Effector memory CD4-positive, alpha-beta T cell (primary cell): Measurements from ENCODE around the gene ME2.

Source experiments
- DNase-seq, 3 donors: peaks; one replicate each; pipeline ENCODE4 v3.0.0-alpha.2; 2020
- H3K27ac ChIP-seq: 2 replicates; pipeline ENCODE4 v1.7.0; 2013; ENCODE audit warnings: mild to moderate bottlenecking, low read length, moderate library complexity; ENCODE audit not compliant: insufficient read depth, poor library complexity, severe bottlenecking
- H3K27me3 ChIP-seq: replicated peaks from 2 replicates; pipeline ENCODE4 v1.7.0; 2013; ENCODE audit warnings: mild to moderate bottlenecking, low read length; ENCODE audit not compliant: insufficient read depth, control insufficient read depth, poor library complexity, severe bottlenecking
- H3K36me3 ChIP-seq: 2 replicates; pipeline ENCODE4 v1.7.0; 2013; ENCODE audit warnings: mild to moderate bottlenecking, low read length, moderate library complexity; ENCODE audit not compliant: control insufficient read depth, insufficient read depth
- H3K4me1 ChIP-seq: 2 replicates; pipeline ENCODE4 v1.7.0; 2013; ENCODE audit warnings: low read length, mild to moderate bottlenecking; ENCODE audit not compliant: control insufficient read depth, insufficient read depth, poor library complexity, severe bottlenecking
- H3K4me3 ChIP-seq: 2 replicates; pipeline ENCODE4 v1.7.0; 2013; ENCODE audit warnings: low read length, low read depth, mild to moderate bottlenecking; ENCODE audit not compliant: insufficient read depth, poor library complexity, severe bottlenecking
- H3K9me3 ChIP-seq: 2 replicates; pipeline ENCODE4 v1.7.0; 2013; ENCODE audit warnings: mild to moderate bottlenecking, low read length, moderate library complexity; ENCODE audit not compliant: control insufficient read depth

Gene ME2

GRCh38 chr18:50859793-50860555 lies 18.9 kb upstream of the ME2 start:
- no peaks in the 10 kb centered on the region for H3K9me3 ChIP-seq
- no peaks in the 10 kb centered on the region for H3K27me3 ChIP-seq
- no peak overlapping the region for H3K4me3 ChIP-seq
- H3K27ac ChIP-seq, result no peak overlapping the region
- no peaks in the 10 kb centered on the region for H3K4me1 ChIP-seq
- no peaks in the 10 kb centered on the region for H3K36me3 ChIP-seq
- no peak for DNase-seq

GRCh38 chr18:50861617-50862016 lies 17.3 kb upstream of the ME2 start:
- no peaks in the 10 kb centered on the region for H3K27me3 ChIP-seq
- no peaks in the 10 kb centered on the region for H3K4me1 ChIP-seq
- no peaks in the 10 kb centered on the region for H3K36me3 ChIP-seq
- H3K4me3 ChIP-seq, result no peak overlapping the region
- no peaks in the 10 kb centered on the region for H3K9me3 ChIP-seq
- no peak for DNase-seq
- H3K27ac ChIP-seq, result no peak overlapping the region

- Histone ChIP-seq H3K9me3 (no peaks in the 10 kb centered on the region), H3K4me1 (no peaks in the 10 kb centered on the region), H3K4me3 (no peak overlapping the region), H3K27ac (no peak overlapping the region), H3K36me3 (no peaks in the 10 kb centered on the region), H3K27me3 (no peaks in the 10 kb centered on the region)
- DNase-seq, result no peak
These were observed 16.5 kb upstream of the ME2 start for GRCh38 chr18:50862401-50862800.

GRCh38 chr18:50863840-50864375 lies 15.0 kb upstream of the ME2 start:
- Histone ChIP-seq H3K36me3 (no peaks in the 10 kb centered on the region), H3K4me3 (no peak overlapping the region), H3K9me3 (no peaks in the 10 kb centered on the region), H3K27ac (no peak overlapping the region), H3K27me3 (no peaks in the 10 kb centered on the region), H3K4me1 (no peaks in the 10 kb centered on the region)
- no peak for DNase-seq

GRCh38 chr18:50866765-50867164 lies 12.2 kb upstream of the ME2 start:
- Histone ChIP-seq H3K27ac (no peak overlapping the region), H3K4me1 (no peaks in the 10 kb centered on the region)
- DNase-seq, result no peak

GRCh38 chr18:50869150-50869549 lies 9.8 kb upstream of the ME2 start:
- no peak overlapping the region for H3K4me3 ChIP-seq
- H3K27ac ChIP-seq, result no peak overlapping the region
- H3K36me3 ChIP-seq, result no peaks in the 10 kb centered on the region
- DNase-seq, result no peak
- no peaks in the 10 kb centered on the region for H3K9me3 ChIP-seq
- H3K27me3 ChIP-seq, result no peaks in the 10 kb centered on the region
- H3K4me1 ChIP-seq, result no peaks in the 10 kb centered on the region

More at GRCh38 chr18:50866765-50867164, 12.2 kb upstream of the ME2 start:
- no peaks in the 10 kb centered on the region for H3K36me3 ChIP-seq
- H3K27me3 ChIP-seq, result no peaks in the 10 kb centered on the region
- no peak overlapping the region for H3K4me3 ChIP-seq
- H3K9me3 ChIP-seq, result no peaks in the 10 kb centered on the region

GRCh38 chr18:50870138-50870845 lies 8.6 kb upstream of the ME2 start:
- Histone ChIP-seq H3K4me1 (no peaks in the 10 kb centered on the region), H3K36me3 (no peaks in the 10 kb centered on the region), H3K27me3 (no peaks in the 10 kb centered on the region), H3K27ac (no peak overlapping the region), H3K4me3 (no peak overlapping the region), H3K9me3 (no peaks in the 10 kb centered on the region)
- no peak for DNase-seq

GRCh38 chr18:50871846-50872245 lies 7.1 kb upstream of the ME2 start:
- Histone ChIP-seq H3K4me3 (no peak overlapping the region), H3K36me3 (no peaks in the 10 kb centered on the region), H3K27ac (no peak overlapping the region), H3K27me3 (no peaks in the 10 kb centered on the region), H3K9me3 (no peaks in the 10 kb centered on the region), H3K4me1 (no peaks in the 10 kb centered on the region)
- no peak for DNase-seq

- DNase-seq, result no peak
- H3K27me3 ChIP-seq, result no peaks in the 10 kb centered on the region
- H3K36me3 ChIP-seq, result no peaks in the 10 kb centered on the region
- H3K9me3 ChIP-seq, result no peaks in the 10 kb centered on the region
- H3K4me1 ChIP-seq, result peaks cover 9% of the 10 kb centered on the region
- H3K4me3 ChIP-seq, result no peak overlapping the region
- no peak overlapping the region for H3K27ac ChIP-seq
These were observed 2.9 kb upstream of the ME2 start for GRCh38 chr18:50875966-50876536.
